Measurements from ENCODE around the gene NREP.

DNA sequence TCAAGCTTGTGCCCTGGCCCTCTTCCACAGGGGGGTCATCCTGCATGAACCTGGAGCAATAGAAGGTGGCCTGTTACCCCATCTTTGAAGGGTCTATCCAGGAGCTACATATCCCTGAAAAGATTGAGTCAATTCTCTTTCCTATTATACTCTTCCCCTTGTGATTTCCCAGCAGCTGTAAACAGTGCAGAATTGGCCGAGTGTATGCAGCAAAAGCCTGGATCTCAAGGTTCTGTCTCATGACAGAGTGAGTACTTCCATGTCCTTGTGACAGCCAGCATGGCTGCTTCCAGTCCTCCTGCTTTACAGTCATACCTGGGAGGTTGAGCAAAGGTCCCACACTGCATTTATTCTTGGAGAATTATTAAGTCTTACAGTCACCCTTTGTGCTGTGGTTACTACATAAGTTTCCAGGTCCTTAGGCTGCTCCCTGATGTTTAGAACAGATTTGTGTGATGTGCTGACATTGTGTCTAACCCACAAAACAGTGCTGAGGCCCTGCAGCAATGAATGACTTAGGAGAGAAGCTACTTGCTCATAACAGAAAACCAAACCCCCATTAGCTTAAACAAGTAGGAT, 67.5 kb downstream of the NREP start:
- TF ChIP-seq POLR2A (IDR thresholded peaks at IDR 0.05; ENCODE audit: borderline replicate concordance, extremely low read depth, insufficient read depth, insufficient read length) (no peak), EZH2phosphoT487 (IDR thresholded peaks at IDR 0.05; ENCODE audit: borderline replicate concordance) (no peak), ELF1 (IDR thresholded peaks at IDR 0.05; ENCODE audit: borderline replicate concordance, low read depth) (no peak), SP1 (IDR thresholded peaks at IDR 0.05; ENCODE audit: low read depth) (no peak), JUND (IDR thresholded peaks at IDR 0.05) (no peak), ZNF274 (IDR thresholded peaks at IDR 0.05; ENCODE audit: low read depth, low read length) (no peak), FOSL1 (IDR thresholded peaks at IDR 0.05; ENCODE audit: low read depth) (no peak), EZH2 (IDR thresholded peaks at IDR 0.05) (no peak)
- TF ChIP-seq, protein P1, sequence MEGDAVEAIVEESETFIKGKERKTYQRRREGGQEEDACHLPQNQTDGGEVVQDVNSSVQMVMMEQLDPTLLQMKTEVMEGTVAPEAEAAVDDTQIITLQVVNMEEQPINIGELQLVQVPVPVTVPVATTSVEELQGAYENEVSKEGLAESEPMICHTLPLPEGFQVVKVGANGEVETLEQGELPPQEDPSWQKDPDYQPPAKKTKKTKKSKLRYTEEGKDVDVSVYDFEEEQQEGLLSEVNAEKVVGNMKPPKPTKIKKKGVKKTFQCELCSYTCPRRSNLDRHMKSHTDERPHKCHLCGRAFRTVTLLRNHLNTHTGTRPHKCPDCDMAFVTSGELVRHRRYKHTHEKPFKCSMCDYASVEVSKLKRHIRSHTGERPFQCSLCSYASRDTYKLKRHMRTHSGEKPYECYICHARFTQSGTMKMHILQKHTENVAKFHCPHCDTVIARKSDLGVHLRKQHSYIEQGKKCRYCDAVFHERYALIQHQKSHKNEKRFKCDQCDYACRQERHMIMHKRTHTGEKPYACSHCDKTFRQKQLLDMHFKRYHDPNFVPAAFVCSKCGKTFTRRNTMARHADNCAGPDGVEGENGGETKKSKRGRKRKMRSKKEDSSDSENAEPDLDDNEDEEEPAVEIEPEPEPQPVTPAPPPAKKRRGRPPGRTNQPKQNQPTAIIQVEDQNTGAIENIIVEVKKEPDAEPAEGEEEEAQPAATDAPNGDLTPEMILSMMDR (IDR thresholded peaks at IDR 0.05 in 2 of 3, conservative IDR thresholded peaks at IDR 0.05 in 1 of 3; ENCODE audit: borderline replicate concordance in 1 of 3, insufficient read depth in 1 of 3, low read depth in 2 of 3, low read length in 2 of 3): no peak
- TF ChIP-seq, protein P2, sequence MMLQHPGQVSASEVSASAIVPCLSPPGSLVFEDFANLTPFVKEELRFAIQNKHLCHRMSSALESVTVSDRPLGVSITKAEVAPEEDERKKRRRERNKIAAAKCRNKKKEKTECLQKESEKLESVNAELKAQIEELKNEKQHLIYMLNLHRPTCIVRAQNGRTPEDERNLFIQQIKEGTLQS (IDR thresholded peaks at IDR 0.05): no peak
- TF ChIP-seq, protein P3, sequence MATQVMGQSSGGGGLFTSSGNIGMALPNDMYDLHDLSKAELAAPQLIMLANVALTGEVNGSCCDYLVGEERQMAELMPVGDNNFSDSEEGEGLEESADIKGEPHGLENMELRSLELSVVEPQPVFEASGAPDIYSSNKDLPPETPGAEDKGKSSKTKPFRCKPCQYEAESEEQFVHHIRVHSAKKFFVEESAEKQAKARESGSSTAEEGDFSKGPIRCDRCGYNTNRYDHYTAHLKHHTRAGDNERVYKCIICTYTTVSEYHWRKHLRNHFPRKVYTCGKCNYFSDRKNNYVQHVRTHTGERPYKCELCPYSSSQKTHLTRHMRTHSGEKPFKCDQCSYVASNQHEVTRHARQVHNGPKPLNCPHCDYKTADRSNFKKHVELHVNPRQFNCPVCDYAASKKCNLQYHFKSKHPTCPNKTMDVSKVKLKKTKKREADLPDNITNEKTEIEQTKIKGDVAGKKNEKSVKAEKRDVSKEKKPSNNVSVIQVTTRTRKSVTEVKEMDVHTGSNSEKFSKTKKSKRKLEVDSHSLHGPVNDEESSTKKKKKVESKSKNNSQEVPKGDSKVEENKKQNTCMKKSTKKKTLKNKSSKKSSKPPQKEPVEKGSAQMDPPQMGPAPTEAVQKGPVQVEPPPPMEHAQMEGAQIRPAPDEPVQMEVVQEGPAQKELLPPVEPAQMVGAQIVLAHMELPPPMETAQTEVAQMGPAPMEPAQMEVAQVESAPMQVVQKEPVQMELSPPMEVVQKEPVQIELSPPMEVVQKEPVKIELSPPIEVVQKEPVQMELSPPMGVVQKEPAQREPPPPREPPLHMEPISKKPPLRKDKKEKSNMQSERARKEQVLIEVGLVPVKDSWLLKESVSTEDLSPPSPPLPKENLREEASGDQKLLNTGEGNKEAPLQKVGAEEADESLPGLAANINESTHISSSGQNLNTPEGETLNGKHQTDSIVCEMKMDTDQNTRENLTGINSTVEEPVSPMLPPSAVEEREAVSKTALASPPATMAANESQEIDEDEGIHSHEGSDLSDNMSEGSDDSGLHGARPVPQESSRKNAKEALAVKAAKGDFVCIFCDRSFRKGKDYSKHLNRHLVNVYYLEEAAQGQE (IDR thresholded peaks at IDR 0.05; ENCODE audit: low read depth): no peak
- TF ChIP-seq, protein P4, sequence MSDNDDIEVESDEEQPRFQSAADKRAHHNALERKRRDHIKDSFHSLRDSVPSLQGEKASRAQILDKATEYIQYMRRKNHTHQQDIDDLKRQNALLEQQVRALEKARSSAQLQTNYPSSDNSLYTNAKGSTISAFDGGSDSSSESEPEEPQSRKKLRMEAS (IDR thresholded peaks at IDR 0.05): no peak
